ENCODE results near the gene CPM. TPM values are rescaled to one million over a fixed set of nuclear protein-coding genes. Genes with fewer than 3 reads are reported as not detected.

CPM gene
- total RNA-seq, 2 experiments from 2014 or later = 1.1 to 6.1 TPM

GRCh38 chr12:68911197-68911718 lies 21.7 kb downstream of the CPM start:
- peaks cover 9% of the 10 kb centered on the region for H3K27me3 Mint-ChIP-seq
- H3K9me3 Mint-ChIP-seq (ENCODE audit: low read depth) = no peaks in the 10 kb centered on the region
- ATAC-seq (no peak), DNase-seq (no peak)
- no peak overlapping the region for H3K4me3 Mint-ChIP-seq
- no peaks in the 10 kb centered on the region for H3K36me3 Mint-ChIP-seq
- H3K4me1 Mint-ChIP-seq = no peaks in the 10 kb centered on the region
- no peak overlapping the region for H3K27ac Mint-ChIP-seq
- CTCF ChIA-PET = no interaction called here

GRCh38 chr12:68910128-68910527 lies 22.8 kb downstream of the CPM start:
- CTCF ChIA-PET = no interaction called here

GRCh38 chr12:68908076-68908475 lies 24.9 kb downstream of the CPM start:
- ATAC-seq = no peak
- CTCF ChIA-PET = no interaction called here

More at GRCh38 chr12:68910128-68910527, 22.8 kb downstream of the CPM start:
- no peak overlapping the region for H3K4me3 Mint-ChIP-seq
- no peak for ATAC-seq
- H3K9me3 Mint-ChIP-seq (ENCODE audit: low read depth) = no peaks in the 10 kb centered on the region
- H3K27ac Mint-ChIP-seq = no peak overlapping the region
- H3K27me3 Mint-ChIP-seq = peaks cover 7% of the 10 kb centered on the region
- no peaks in the 10 kb centered on the region for H3K36me3 Mint-ChIP-seq
- no peak for DNase-seq
- H3K4me1 Mint-ChIP-seq = no peaks in the 10 kb centered on the region

GRCh38 chr12:68905733-68906132 lies 27.2 kb downstream of the CPM start:
- CTCF ChIA-PET = no interaction called here
- Mint-ChIP-seq H3K4me1 (no peaks in the 10 kb centered on the region), H3K4me3 (no peak overlapping the region), H3K27ac (no peak overlapping the region), H3K27me3 (peaks cover 21% of the 10 kb centered on the region), H3K36me3 (no peaks in the 10 kb centered on the region), H3K9me3 (ENCODE audit: low read depth) (no peaks in the 10 kb centered on the region)
- DNase-seq = no peak
- ATAC-seq = no peak

More at GRCh38 chr12:68908076-68908475, 24.9 kb downstream of the CPM start:
- DNase-seq = no peak
- no peak overlapping the region for H3K27ac Mint-ChIP-seq
- H3K36me3 Mint-ChIP-seq = no peaks in the 10 kb centered on the region
- H3K4me1 Mint-ChIP-seq = no peaks in the 10 kb centered on the region
- H3K4me3 Mint-ChIP-seq = no peak overlapping the region
- peaks cover 9% of the 10 kb centered on the region for H3K27me3 Mint-ChIP-seq
- H3K9me3 Mint-ChIP-seq (ENCODE audit: low read depth) = no peaks in the 10 kb centered on the region

- Mint-ChIP-seq H3K27ac (no peak overlapping the region), H3K27me3 (peaks cover 31% of the 10 kb centered on the region), H3K9me3 (ENCODE audit: low read depth) (no peaks in the 10 kb centered on the region), H3K36me3 (no peaks in the 10 kb centered on the region), H3K4me3 (no peak overlapping the region), H3K4me1 (no peaks in the 10 kb centered on the region)
- ATAC-seq (no peak), DNase-seq (no peak)
- CTCF ChIA-PET = no interaction called here
Measured at GRCh38 chr12:68904351-68904962, 28.5 kb downstream of the CPM start.

- H3K27ac Mint-ChIP-seq = no peak overlapping the region
- CTCF ChIA-PET = no interaction called here
- DNase-seq (no peak), ATAC-seq (no peak)
- H3K4me1 Mint-ChIP-seq = no peaks in the 10 kb centered on the region
- no peaks in the 10 kb centered on the region for H3K9me3 Mint-ChIP-seq (ENCODE audit: low read depth)
- H3K36me3 Mint-ChIP-seq = no peaks in the 10 kb centered on the region
- H3K27me3 Mint-ChIP-seq = peaks cover 40% of the 10 kb centered on the region
- no peak overlapping the region for H3K4me3 Mint-ChIP-seq
Measured at GRCh38 chr12:68903511-68903910, 29.5 kb downstream of the CPM start.

GRCh38 chr12:68901551-68901950 lies 31.4 kb downstream of the CPM start:
- Mint-ChIP-seq H3K27ac (no peak overlapping the region), H3K27me3 (peaks cover 36% of the 10 kb centered on the region), H3K4me1 (no peaks in the 10 kb centered on the region), H3K4me3 (no peak overlapping the region), H3K9me3 (ENCODE audit: low read depth) (no peaks in the 10 kb centered on the region), H3K36me3 (no peaks in the 10 kb centered on the region)
- CTCF ChIA-PET = no interaction called here
- DNase-seq (no peak), ATAC-seq (no peak)

- Mint-ChIP-seq H3K36me3 (no peaks in the 10 kb centered on the region), H3K9me3 (ENCODE audit: low read depth) (no peaks in the 10 kb centered on the region), H3K4me3 (no peak overlapping the region), H3K27ac (no peak overlapping the region), H3K4me1 (no peaks in the 10 kb centered on the region), H3K27me3 (peaks cover 38% of the 10 kb centered on the region)
- CTCF ChIA-PET = no interaction called here
- ATAC-seq (no peak), DNase-seq (no peak)
Measured at GRCh38 chr12:68901145-68901544, 31.8 kb downstream of the CPM start.

GRCh38 chr12:68900241-68900640 lies 32.7 kb downstream of the CPM start:
- peaks cover 3% of the 10 kb centered on the region for H3K4me1 Mint-ChIP-seq
- peaks cover 42% of the 10 kb centered on the region for H3K27me3 Mint-ChIP-seq
- no peaks in the 10 kb centered on the region for H3K9me3 Mint-ChIP-seq (ENCODE audit: low read depth)
- no peak for DNase-seq
- no peak overlapping the region for H3K27ac Mint-ChIP-seq
- no peak overlapping the region for H3K4me3 Mint-ChIP-seq
- CTCF ChIA-PET = no interaction called here
- no peak for ATAC-seq
- no peaks in the 10 kb centered on the region for H3K36me3 Mint-ChIP-seq

GRCh38 chr12:68899251-68899771 lies 33.7 kb downstream of the CPM start:
- CTCF ChIA-PET = no interaction called here
- no peak overlapping the region for H3K4me3 Mint-ChIP-seq
- peaks cover 5% of the 10 kb centered on the region for H3K4me1 Mint-ChIP-seq
- ATAC-seq (no peak), DNase-seq (no peak)
- H3K9me3 Mint-ChIP-seq (ENCODE audit: low read depth) = no peaks in the 10 kb centered on the region
- H3K27me3 Mint-ChIP-seq = peaks cover 42% of the 10 kb centered on the region
- no peak overlapping the region for H3K27ac Mint-ChIP-seq
- peaks cover 2% of the 10 kb centered on the region for H3K36me3 Mint-ChIP-seq

GRCh38 chr12:68896881-68897540 lies 36.0 kb downstream of the CPM start:
- Mint-ChIP-seq H3K36me3 (peaks cover 2% of the 10 kb centered on the region), H3K9me3 (ENCODE audit: low read depth) (no peaks in the 10 kb centered on the region), H3K27me3 (peaks cover 34% of the 10 kb centered on the region), H3K4me3 (no peak overlapping the region), H3K4me1 (peaks cover 5% of the 10 kb centered on the region), H3K27ac (no peak overlapping the region)
- CTCF ChIA-PET = no interaction called here
- no peak for DNase-seq
- no peak for ATAC-seq

- ATAC-seq = no peak
- CTCF ChIA-PET = no interaction called here
- H3K27ac Mint-ChIP-seq = no peak overlapping the region
- peaks cover 16% of the 10 kb centered on the region for H3K4me1 Mint-ChIP-seq
- peaks cover 2% of the 10 kb centered on the region for H3K36me3 Mint-ChIP-seq
- H3K27me3 Mint-ChIP-seq = peaks cover 21% of the 10 kb centered on the region
- no peak for DNase-seq
- H3K4me3 Mint-ChIP-seq = no peak overlapping the region
- H3K9me3 Mint-ChIP-seq (ENCODE audit: low read depth) = no peaks in the 10 kb centered on the region
Measured at GRCh38 chr12:68894276-68894855, 38.6 kb downstream of the CPM start.

GRCh38 chr12:68893741-68894140 lies 39.2 kb downstream of the CPM start:
- CTCF ChIA-PET = no interaction called here
- Mint-ChIP-seq H3K27me3 (peaks cover 14% of the 10 kb centered on the region), H3K4me1 (peaks cover 19% of the 10 kb centered on the region), H3K9me3 (ENCODE audit: low read depth) (no peaks in the 10 kb centered on the region), H3K27ac (no peak overlapping the region), H3K36me3 (peaks cover 2% of the 10 kb centered on the region), H3K4me3 (no peak overlapping the region)
- ATAC-seq (no peak), DNase-seq (no peak)

GRCh38 chr12:68893201-68893600 lies 39.8 kb downstream of the CPM start:
- H3K4me3 Mint-ChIP-seq = no peak overlapping the region
- H3K9me3 Mint-ChIP-seq (ENCODE audit: low read depth) = no peaks in the 10 kb centered on the region
- peaks cover 12% of the 10 kb centered on the region for H3K27me3 Mint-ChIP-seq
- peaks cover 24% of the 10 kb centered on the region for H3K4me1 Mint-ChIP-seq
- no peak overlapping the region for H3K27ac Mint-ChIP-seq
- peaks cover 2% of the 10 kb centered on the region for H3K36me3 Mint-ChIP-seq
- ATAC-seq (no peak), DNase-seq (no peak)
- CTCF ChIA-PET = no interaction called here

All from activated CD8-positive, alpha-beta memory T cell treated with anti-CD3 and anti-CD28 coated beads, Interleukin-2, amount 10 ng/mL, durations not matched to agents 7 days and 5 days (primary cell).